Calu3 (cell line): ENCODE measurements around the gene NINJ1. TPM values are rescaled to one million over a fixed set of nuclear protein-coding genes. Genes with fewer than 3 reads are reported as not detected.

Experiments used
- BruUV-seq: library from RNA; stranded (reverse); fragments of 400-500 nt; replicated peaks from 2 replicates; lab custom pipeline; 2021; lab: Mats Ljungman, UMichigan
- CTCF ChIA-PET: fragments of 300-600 bp; sonication (Branson Sonifier 250); formaldehyde crosslinking; loops from one replicate; lab custom pipeline; 2022; ENCODE audit warnings: antibody characterized with exemption; lab: Charles Lee
- DNase-seq: peaks from one replicate; pipeline ENCODE4 v3.0.0; 2022
- H3K27ac Mint-ChIP-seq: one replicate; pipeline ENCODE4 v1.8.0; 2022; ENCODE audit warnings: mixed read lengths; ENCODE audit not compliant: unreplicated experiment
- H3K27me3 Mint-ChIP-seq: one replicate; pipeline ENCODE4 v1.8.0; 2022; ENCODE audit warnings: mixed read lengths; ENCODE audit not compliant: unreplicated experiment
- H3K36me3 Mint-ChIP-seq: one replicate; pipeline ENCODE4 v1.8.0; 2022; ENCODE audit warnings: mild to moderate bottlenecking, moderate library complexity, mixed read lengths; ENCODE audit not compliant: insufficient read depth, unreplicated experiment
- H3K4me1 Mint-ChIP-seq: one replicate; pipeline ENCODE4 v1.8.0; 2022; ENCODE audit warnings: mild to moderate bottlenecking, low read depth, mixed read lengths; ENCODE audit not compliant: unreplicated experiment
- H3K4me3 Mint-ChIP-seq: one replicate; pipeline ENCODE4 v1.8.0; 2022; ENCODE audit warnings: mild to moderate bottlenecking, low read depth, moderate library complexity, mixed read lengths; ENCODE audit not compliant: unreplicated experiment
- H3K9me3 Mint-ChIP-seq: one replicate; pipeline ENCODE4 v1.8.0; 2022; ENCODE audit warnings: low read depth, mixed read lengths; ENCODE audit not compliant: unreplicated experiment
- intact Hi-C: fragments of 100-400 bp; cut with micrococcal nuclease; formaldehyde crosslinking; loops from one replicate; pipeline ENCODE4 v1.10.0; 2022; ENCODE audit not compliant: unreplicated experiment
- total RNA-seq: library from RNA; stranded (reverse); gene quantifications from 2 replicates; pipeline ENCODE4 v1.2.3, GENCODE V29; 2022
- TF ChIP-seq, protein P1 (sequence below): fragments of 200-600 bp; IDR thresholded peaks from one replicate; pipeline ENCODE4 v1.8.0; 2022; ENCODE audit warnings: antibody characterized with exemption; ENCODE audit not compliant: unreplicated experiment

The NINJ1 gene
- total RNA-seq, 1 experiment from 2014 or later, result 12.6 TPM

DNA sequence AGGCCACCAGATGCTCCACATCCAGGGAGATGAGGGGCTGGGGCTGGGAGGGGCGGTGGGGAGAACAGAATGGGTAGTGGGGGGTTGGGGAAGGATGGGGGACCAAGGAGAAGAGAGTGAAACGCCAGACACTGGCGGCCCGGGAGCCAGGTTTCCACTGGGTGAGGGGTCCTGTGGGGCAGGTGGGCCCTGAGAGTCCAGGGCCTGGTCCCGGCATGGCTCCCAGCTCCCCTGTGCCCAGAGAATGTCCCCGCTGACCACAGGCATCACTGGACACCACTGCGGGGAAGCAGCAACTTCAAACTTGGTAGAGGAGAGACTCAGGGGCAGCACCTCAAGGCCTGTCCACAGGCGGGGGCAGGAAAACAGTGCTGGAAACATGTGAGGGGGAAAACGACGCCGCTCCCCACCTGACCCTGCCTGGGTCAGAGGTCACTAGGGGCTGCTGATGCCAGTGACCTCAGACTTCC lies 13.2 kb downstream of the NINJ1 start:
- CTCF ChIA-PET, result interaction anchor here (1.3 kb wide), 1 partner anchor 117 kb away, joined by 7 read pairs; no protein-coding TSS in a partner anchor
- TF ChIP-seq, protein P1, sequence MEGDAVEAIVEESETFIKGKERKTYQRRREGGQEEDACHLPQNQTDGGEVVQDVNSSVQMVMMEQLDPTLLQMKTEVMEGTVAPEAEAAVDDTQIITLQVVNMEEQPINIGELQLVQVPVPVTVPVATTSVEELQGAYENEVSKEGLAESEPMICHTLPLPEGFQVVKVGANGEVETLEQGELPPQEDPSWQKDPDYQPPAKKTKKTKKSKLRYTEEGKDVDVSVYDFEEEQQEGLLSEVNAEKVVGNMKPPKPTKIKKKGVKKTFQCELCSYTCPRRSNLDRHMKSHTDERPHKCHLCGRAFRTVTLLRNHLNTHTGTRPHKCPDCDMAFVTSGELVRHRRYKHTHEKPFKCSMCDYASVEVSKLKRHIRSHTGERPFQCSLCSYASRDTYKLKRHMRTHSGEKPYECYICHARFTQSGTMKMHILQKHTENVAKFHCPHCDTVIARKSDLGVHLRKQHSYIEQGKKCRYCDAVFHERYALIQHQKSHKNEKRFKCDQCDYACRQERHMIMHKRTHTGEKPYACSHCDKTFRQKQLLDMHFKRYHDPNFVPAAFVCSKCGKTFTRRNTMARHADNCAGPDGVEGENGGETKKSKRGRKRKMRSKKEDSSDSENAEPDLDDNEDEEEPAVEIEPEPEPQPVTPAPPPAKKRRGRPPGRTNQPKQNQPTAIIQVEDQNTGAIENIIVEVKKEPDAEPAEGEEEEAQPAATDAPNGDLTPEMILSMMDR, result no peak
- Mint-ChIP-seq H3K27me3 (no peaks in the 10 kb centered on the region), H3K4me1 (peaks cover 11% of the 10 kb centered on the region), H3K4me3 (no peak overlapping the region), H3K9me3 (no peaks in the 10 kb centered on the region), H3K27ac (peak overlapping the region; percentile 80), H3K36me3 (peaks cover 6% of the 10 kb centered on the region)
- no peak for DNase-seq
- BruUV-seq, result no TSS peak
- intact Hi-C loops, result no loop called here

- peak; percentile 88 for DNase-seq
- H3K4me3 Mint-ChIP-seq, result no peak overlapping the region
- H3K9me3 Mint-ChIP-seq, result no peaks in the 10 kb centered on the region
- H3K4me1 Mint-ChIP-seq, result peaks cover 11% of the 10 kb centered on the region
- TF ChIP-seq, protein P1, result peak; percentile 23
- H3K27ac Mint-ChIP-seq, result peak overlapping the region; percentile 80
- no TSS peak for BruUV-seq
- CTCF ChIA-PET, result interaction anchor here (0.5 to 1.3 kb wide), 9 partner anchors 9 to 117 kb away, joined by 3 to 7 read pairs (median 3); partner anchors contain the start of gene NINJ1
- H3K36me3 Mint-ChIP-seq, result peaks cover 6% of the 10 kb centered on the region
- intact Hi-C loops, result no loop called here
- no peaks in the 10 kb centered on the region for H3K27me3 Mint-ChIP-seq
Observed at GRCh38 chr9:93119953-93120845, 13.9 kb downstream of the NINJ1 start.

- DNase-seq, result no peak
- TF ChIP-seq, protein P1, result no peak
- intact Hi-C loops, result no loop called here
- Mint-ChIP-seq H3K9me3 (no peaks in the 10 kb centered on the region), H3K4me1 (peaks cover 11% of the 10 kb centered on the region), H3K36me3 (peaks cover 6% of the 10 kb centered on the region), H3K27me3 (no peaks in the 10 kb centered on the region), H3K27ac (peak overlapping the region; percentile 80), H3K4me3 (no peak overlapping the region)
- CTCF ChIA-PET, result interaction anchor here (0.5 to 1.3 kb wide), 9 partner anchors 9 to 116 kb away, joined by 3 to 7 read pairs (median 3); partner anchors contain the start of gene NINJ1
- BruUV-seq, result no TSS peak
Observed at GRCh38 chr9:93119703-93119952, 14.4 kb downstream of the NINJ1 start.

GRCh38 chr9:93118863-93119702 lies 15.0 kb downstream of the NINJ1 start:
- H3K4me1 Mint-ChIP-seq, result peaks cover 11% of the 10 kb centered on the region
- H3K36me3 Mint-ChIP-seq, result peaks cover 6% of the 10 kb centered on the region
- peak overlapping the region; percentile 80 for H3K27ac Mint-ChIP-seq
- TF ChIP-seq, protein P1, result no peak
- H3K4me3 Mint-ChIP-seq, result no peak overlapping the region
- no peaks in the 10 kb centered on the region for H3K9me3 Mint-ChIP-seq
- no peaks in the 10 kb centered on the region for H3K27me3 Mint-ChIP-seq
- no peak for DNase-seq
- intact Hi-C loops, result no loop called here
- no TSS peak for BruUV-seq
- CTCF ChIA-PET, result interaction anchor here (0.5 to 1.3 kb wide), 6 partner anchors 10 to 116 kb away, joined by 3 to 7 read pairs (median 4); no protein-coding TSS in a partner anchor
